Measurements from ENCODE around the gene METTL18. TPM values are rescaled to one million over a fixed set of nuclear protein-coding genes. Genes with fewer than 3 reads are reported as not detected.
"Not testable (repeated sequence)": the region's sequence is repeated elsewhere in the genome, so short reads cannot be mapped to it uniquely, and the experiment has no call there.

Gene METTL18
- total RNA-seq (2014; rRNA removed; shearing (Covaris generic)), result 9.3 and 10.4 TPM in 2 replicates

DNA sequence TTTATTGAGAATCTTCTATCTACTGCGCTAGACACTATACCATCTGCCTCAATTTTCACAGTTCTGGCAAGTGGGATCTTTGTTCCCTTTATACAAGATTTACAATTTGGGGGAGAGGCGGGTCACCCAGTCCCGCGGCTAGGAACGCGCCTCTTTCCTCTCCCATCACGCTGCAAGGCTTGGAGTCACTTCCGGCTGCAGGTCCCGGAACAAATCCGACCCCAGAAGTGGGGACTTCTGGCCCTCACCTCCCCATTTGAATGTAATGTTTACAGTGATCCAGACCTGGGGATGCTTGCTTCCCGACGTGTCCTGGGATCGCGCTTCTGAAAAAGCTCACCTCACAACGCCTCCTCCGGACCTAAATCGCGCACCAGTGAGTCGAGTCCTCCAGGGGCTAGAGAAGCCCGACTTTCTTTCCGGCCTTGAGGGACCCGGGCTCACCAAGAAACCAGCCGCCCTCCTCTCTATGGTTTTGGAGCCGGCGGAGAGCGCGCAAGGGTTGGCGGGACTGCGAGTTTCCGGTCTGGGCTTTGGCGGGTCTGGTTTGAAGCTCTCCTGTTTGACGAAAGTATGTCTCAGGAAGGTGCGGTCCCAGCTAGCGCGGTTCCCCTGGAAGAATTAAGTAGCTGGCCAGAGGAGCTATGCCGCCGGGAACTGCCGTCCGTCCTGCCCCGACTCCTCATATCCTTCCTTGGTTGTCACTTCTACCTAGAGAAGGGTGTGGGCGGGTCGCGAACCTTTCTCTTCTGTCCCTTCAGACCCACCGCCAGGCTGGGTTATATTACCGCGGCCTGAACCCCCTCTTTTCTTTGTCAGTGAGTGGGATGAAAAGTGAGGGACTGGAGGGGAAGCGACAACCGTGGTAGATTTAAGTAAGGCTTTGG is at the start of gene METTL18:
TSS of gene METTL18 (minus strand) at position 378 of the 887 bp plus-strand sequence. CDS start 1,212 bp downstream, outside the sequence.
- Histone ChIP-seq H3K27ac (peak within 1 kb of the TSS; percentile 91), H3K27me3 (no peaks in the 10 kb centered on the region), H3K9me3 (replicated peaks) (no peaks in the 10 kb centered on the region), H3K36me3 (peaks cover 12% of the 10 kb centered on the region; the same call in 1 of the 2 replicates), H3K4me1 (no peaks in the 10 kb centered on the region), H3K4me3 (peak within 1 kb of the TSS; percentile 77)
- peak; percentile 91 to 94 for DNase-seq

DNA sequence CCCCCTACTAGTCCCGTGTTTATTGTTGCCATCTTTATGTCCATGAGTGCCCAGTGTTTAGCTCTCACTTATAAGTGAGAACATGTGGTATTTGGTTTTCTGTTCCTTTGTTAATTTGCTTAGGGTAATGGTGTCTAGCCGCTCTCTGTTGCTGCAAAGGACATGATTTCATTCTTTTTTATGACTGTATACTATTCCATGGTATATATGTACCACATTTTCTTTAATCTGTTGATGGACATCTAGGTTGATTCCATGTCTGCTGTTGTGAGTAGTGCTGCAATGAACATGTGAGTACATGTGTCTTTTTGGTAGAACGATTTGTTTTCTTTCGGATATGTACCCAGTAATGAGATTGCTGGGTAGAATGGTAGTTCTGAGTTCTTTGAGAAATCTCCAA is 44.2 kb upstream of the METTL18 start:
- no peak overlapping the region for H3K4me3 ChIP-seq
- no peak for DNase-seq
- H3K9me3 ChIP-seq (replicated peaks), result no peaks in the 10 kb centered on the region
- no peaks in the 10 kb centered on the region for H3K27me3 ChIP-seq
- H3K27ac ChIP-seq, result no peak overlapping the region
- peaks cover 52% of the 10 kb centered on the region for H3K36me3 ChIP-seq
- no peaks in the 10 kb centered on the region for H3K4me1 ChIP-seq

DNA sequence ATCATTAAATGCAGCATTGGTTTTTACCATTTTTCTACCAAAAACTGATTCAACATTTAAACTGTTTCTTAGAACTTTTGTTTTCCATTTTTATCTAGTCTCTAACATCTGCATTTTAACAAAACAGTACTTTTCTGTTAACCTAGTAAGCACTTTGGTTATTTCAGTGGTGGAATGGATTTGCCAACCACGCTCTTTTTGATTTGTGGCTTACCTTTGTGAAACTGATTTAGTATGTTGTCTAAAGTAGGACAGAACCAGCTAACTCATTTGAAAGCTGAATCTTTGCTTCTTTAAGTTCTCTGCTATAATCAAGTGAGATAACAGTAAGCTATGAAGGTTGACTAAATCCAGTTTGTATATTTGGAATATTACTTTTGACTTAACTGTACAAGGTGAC is 41.5 kb upstream of the METTL18 start:
- Histone ChIP-seq H3K4me1 (no peaks in the 10 kb centered on the region), H3K9me3 (replicated peaks) (no peaks in the 10 kb centered on the region), H3K4me3 (no peak overlapping the region), H3K27ac (no peak overlapping the region), H3K36me3 (peaks cover 57% of the 10 kb centered on the region), H3K27me3 (no peaks in the 10 kb centered on the region)
- DNase-seq, result no peak

DNA sequence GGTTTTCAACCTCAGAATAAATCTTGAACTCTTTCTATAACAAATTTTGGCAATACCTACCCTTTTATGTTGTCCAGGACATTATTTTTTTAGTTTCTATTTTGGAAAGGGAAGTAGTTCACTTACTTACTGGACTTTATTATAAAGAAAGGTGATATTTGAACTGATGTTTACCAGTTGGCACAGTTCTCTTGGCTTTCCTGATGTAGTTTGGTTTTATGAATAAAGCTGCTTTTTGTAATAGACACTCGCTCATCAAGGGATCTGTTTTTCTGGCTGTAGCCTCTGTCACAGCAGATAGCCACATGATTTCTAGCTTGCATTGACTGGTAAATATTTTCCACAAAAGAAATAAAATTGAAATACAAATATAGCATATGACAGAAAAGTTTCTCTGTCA is 40.9 kb upstream of the METTL18 start:
- no peak for DNase-seq
- Histone ChIP-seq H3K4me3 (no peak overlapping the region), H3K4me1 (no peaks in the 10 kb centered on the region), H3K9me3 (replicated peaks) (no peaks in the 10 kb centered on the region), H3K27ac (no peak overlapping the region), H3K27me3 (no peaks in the 10 kb centered on the region), H3K36me3 (peaks cover 59% of the 10 kb centered on the region)

DNA sequence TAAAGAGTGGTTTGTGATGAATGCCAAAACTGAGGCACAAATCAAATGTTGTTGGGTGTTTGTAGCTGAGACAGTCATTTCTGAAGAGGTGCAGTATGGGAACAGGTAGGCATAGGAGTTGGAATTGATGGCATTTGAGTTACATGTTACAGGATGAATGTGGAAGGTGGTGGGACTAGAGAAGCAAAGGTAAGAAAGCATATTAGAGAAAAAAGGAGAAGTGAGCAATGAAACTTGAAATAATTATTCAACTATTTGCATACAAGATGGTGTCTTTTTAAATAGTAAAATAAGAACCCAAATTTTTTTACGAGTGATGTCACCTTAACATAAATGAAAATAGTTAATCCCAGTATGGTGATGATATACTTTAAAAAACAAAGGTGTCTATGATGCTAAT is 40.2 kb upstream of the METTL18 start:
- H3K4me1 ChIP-seq, result no peaks in the 10 kb centered on the region
- peaks cover 61% of the 10 kb centered on the region for H3K36me3 ChIP-seq

DNA sequence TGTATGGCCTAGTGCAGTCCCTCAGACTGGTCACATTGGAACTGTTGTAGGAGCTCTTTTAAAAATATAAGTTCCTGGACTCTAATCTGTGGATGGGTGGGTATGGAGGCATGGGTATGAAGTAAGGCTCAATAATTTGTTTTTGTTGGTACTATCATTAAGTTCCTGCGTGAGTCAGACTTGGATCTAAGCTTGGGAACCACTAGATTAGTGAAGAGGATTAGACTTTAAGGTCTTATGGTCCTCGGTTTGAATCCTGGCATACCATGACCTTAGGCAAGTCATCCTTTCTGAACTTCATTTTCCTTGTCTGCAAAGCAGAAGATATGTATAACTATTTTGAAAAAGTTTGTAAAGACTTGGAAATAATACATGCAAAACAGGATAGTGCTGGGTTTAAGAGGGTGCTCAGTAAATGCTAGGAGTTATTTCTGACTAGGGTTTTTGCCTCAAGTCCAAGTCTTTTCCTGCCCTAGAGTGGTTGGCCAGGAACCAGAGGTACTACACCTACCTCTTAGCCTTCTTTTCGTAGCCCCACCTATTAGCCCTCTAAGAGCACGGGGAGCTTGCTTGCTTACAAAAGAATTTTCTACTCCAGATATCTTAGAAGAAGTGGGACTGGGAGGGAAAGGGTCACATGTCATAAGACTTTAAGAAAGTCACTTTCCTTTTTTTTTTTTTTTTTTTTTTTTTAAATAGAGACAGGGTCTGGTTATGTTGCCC is 38.6 kb upstream of the METTL18 start:
- H3K4me1 ChIP-seq, result no peaks in the 10 kb centered on the region
- no peaks in the 10 kb centered on the region for H3K9me3 ChIP-seq (replicated peaks)
- DNase-seq, result no peak
- no peak overlapping the region for H3K4me3 ChIP-seq
- H3K27me3 ChIP-seq, result no peaks in the 10 kb centered on the region
- H3K36me3 ChIP-seq, result peaks cover 61% of the 10 kb centered on the region
- H3K27ac ChIP-seq, result no peak overlapping the region

More for the DNA sequence above, 40.2 kb upstream of the METTL18 start:
- H3K27me3 ChIP-seq, result no peaks in the 10 kb centered on the region
- no peak for DNase-seq
- no peak overlapping the region for H3K27ac ChIP-seq
- H3K4me3 ChIP-seq, result no peak overlapping the region
- no peaks in the 10 kb centered on the region for H3K9me3 ChIP-seq (replicated peaks)

DNA sequence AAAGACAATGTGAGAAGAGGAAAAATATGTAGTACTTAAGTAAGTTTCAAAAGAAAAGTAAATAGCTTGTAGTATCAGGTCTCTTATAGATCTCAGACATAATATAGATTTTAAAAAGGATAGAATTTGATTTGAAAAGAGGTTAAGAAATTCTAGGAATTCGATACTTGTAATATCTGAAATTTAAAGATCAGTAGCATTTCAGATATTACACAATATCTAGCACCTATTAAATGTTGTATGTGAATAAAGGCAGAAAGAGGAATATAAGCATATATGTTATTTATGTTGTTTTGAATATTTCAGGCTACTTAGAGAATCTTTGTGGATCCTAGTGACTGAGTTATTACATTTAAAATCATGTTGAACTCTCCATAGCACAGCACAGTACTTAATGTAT is 35.0 kb upstream of the METTL18 start:
- H3K36me3 ChIP-seq, result peaks cover 46% of the 10 kb centered on the region
- no peak overlapping the region for H3K27ac ChIP-seq
- no peaks in the 10 kb centered on the region for H3K9me3 ChIP-seq (replicated peaks)
- H3K4me1 ChIP-seq, result no peaks in the 10 kb centered on the region
- H3K27me3 ChIP-seq, result no peaks in the 10 kb centered on the region
- H3K4me3 ChIP-seq, result no peak overlapping the region
- no peak for DNase-seq

DNA sequence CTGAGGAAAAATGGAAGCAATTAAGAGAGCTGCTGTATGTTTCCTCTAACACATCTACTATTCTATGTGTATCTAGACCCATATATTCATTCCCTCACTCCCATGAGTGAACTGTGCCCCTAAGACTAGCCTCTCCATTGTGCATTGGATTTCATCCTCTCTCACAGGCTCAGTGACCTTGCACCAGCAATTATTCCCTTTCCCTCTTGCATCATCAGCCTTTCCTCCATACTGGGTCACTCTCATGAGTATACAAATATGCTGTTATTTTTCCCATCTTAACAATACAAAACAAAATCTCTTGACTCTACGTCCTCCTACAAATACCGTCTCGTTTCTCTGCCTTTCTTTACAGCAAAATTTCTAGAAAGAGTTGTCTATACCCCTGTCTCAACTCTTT is 29.4 kb upstream of the METTL18 start:
- Histone ChIP-seq H3K4me1 (no peaks in the 10 kb centered on the region), H3K27ac (no peak overlapping the region), H3K4me3 (no peak overlapping the region), H3K9me3 (replicated peaks) (no peaks in the 10 kb centered on the region), H3K27me3 (no peaks in the 10 kb centered on the region), H3K36me3 (peaks cover 28% of the 10 kb centered on the region)
- no peak for DNase-seq

DNA sequence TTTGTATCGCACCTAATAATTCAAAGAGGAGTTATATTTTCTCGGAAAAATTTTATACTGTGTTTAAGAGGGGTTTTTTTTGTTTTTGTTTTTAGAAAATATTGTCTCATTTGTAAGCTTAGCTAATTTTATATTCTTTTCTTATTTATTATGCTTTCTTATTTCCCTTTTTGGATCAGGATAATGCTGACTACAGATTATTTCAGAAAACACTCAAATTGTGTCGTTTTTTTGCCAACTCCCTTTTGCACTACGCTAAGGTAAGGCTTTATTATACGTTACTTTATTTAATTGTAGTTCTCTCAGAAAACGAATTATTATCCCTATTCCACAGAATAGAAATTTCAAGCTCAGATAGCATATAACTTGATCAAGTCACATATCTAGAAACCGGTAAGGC is 26.8 kb upstream of the METTL18 start:
- Histone ChIP-seq H3K9me3 (replicated peaks) (no peaks in the 10 kb centered on the region), H3K27ac (no peak overlapping the region), H3K4me3 (no peak overlapping the region), H3K4me1 (no peaks in the 10 kb centered on the region), H3K27me3 (no peaks in the 10 kb centered on the region), H3K36me3 (peaks cover 32% of the 10 kb centered on the region)
- DNase-seq, result no peak

DNA sequence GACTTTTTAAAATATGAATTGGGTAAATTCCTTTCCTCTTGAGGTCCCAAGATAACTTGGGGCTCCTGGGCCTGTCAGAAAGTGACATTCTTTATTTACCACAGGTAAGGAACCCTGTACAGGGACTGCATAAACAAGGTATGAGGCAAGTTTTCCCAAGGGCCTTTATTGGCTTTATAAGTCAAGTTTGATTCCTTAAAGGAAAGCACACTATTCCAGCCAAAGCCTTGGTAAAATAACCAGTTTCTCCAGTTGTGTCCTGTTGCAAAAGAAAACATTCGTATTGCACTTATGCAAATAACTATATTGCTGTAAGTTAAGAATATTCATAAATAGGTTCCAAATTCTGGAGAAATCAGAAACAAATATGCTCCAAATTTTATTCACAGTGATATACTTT is 21.9 kb upstream of the METTL18 start:
- Histone ChIP-seq H3K9me3 (replicated peaks) (no peaks in the 10 kb centered on the region), H3K27ac (no peak overlapping the region), H3K4me3 (no peak overlapping the region), H3K4me1 (no peaks in the 10 kb centered on the region), H3K27me3 (no peaks in the 10 kb centered on the region), H3K36me3 (peaks cover 47% of the 10 kb centered on the region)
- no peak for DNase-seq

DNA sequence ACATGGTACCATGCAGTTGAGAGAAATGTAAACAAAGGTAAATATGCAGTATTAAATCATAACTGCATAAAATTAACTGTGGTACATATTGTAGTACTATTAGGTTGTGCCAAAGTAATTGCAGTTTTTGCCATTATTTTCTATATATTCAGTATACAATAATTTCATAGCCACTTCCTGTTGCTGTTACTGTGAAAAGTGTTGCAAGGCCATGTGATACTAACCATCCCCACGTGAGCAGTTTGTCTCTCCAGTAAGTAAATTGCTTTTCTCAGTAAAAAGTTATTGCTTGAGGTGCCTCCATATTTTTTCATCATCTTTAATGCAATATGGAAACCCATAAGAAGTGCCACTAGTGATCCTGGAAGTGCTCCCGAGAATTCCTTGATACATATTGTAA is 19.6 kb upstream of the METTL18 start:
- H3K27me3 ChIP-seq, result no peaks in the 10 kb centered on the region
- no peaks in the 10 kb centered on the region for H3K4me1 ChIP-seq
- no peak overlapping the region for H3K4me3 ChIP-seq
- H3K36me3 ChIP-seq, result peaks cover 49% of the 10 kb centered on the region
- H3K9me3 ChIP-seq (replicated peaks), result no peaks in the 10 kb centered on the region
- DNase-seq, result no peak
- no peak overlapping the region for H3K27ac ChIP-seq

DNA sequence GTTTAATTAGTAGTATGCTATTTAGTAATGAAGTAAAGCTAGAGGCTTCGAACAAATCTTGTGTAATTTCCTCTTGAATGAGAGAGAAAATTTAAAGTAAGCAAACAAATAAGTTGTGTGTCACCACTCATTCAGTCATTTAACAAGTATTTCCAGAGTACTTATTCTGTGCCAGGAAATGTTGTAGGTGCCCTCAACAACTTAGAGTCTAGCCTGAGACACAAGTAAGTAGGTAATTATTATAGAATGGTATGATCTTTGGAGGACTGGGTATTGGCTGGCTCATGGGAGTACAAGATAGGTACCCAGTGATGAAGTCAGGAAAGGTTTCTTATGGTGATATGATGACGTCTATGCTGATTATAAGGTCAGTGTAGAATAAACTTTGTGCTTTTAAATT is 17.4 kb upstream of the METTL18 start:
- no peaks in the 10 kb centered on the region for H3K4me1 ChIP-seq
- H3K9me3 ChIP-seq (replicated peaks), result no peaks in the 10 kb centered on the region
- H3K4me3 ChIP-seq, result no peak overlapping the region
- H3K27me3 ChIP-seq, result no peaks in the 10 kb centered on the region
- peaks cover 47% of the 10 kb centered on the region for H3K36me3 ChIP-seq
- H3K27ac ChIP-seq, result no peak overlapping the region
- DNase-seq, result no peak

DNA sequence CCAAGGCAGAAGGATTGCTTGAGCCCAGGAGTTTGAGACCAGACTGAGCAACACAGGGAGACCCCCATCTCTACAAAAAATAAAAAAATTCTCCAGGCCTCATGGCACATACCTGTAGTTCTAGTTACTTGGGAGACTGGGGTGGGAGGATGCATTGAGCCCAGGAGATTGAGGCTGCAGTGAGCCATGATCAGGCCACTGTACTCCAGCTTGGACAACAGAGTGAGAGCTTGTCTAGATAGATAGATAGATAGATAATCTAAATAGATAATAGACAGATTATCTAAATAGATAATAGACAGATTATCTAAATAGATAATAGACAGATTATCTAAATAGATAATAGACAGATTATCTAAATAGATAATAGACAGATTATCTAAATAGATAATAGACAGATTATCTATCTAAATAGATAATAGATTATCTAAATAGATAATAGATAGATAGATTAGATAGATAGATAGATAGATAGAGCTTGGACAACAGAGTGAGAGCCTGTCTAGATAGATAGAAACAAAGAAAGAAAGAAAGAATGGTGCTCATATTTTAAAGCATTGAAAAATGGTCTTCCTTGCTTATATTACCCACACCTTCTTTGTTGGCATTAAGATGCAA is 16.8 kb upstream of the METTL18 start:
- not testable (repeated sequence) for H3K27ac ChIP-seq; H3K4me3 ChIP-seq; H3K4me1 ChIP-seq; DNase-seq; H3K9me3 ChIP-seq (replicated peaks); H3K27me3 ChIP-seq
- H3K36me3 ChIP-seq, result peaks cover 43% of the 10 kb centered on the region

DNA sequence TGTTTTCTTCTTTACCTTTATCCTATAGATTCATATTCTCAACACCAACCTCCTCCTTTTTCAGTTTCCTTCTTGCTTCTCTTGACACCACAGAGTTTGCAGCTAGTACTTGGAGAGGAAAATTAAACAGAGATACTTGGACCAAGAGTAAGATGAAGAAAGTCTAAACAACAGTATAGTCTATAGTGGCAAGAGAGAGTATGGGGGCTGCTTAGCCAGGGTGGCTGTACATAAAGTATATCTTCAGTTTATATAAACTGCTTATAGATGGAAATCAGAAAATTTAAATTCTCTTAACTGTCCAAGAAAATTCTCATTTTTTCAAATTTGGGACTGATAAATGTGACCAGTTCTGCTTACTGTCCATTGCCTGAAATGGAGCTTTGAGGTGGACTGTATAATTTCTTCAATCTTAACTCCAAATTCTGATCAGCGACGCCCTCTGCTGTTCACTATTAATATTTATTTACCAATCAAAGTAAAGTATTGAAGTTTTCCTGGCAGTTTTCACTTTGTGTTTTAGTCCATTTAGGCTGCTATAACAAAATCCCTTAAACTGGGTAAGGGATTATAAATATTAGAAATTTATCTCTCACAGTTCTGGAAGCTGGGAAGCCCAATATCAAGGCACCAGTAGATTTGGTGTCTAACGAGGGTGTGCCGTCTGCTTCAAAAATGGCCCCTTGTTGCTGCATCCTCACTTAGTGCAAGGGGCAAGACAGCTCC is 14.8 kb upstream of the METTL18 start:
- peak in 1 of 2 experiments; percentile 49 for DNase-seq
- H3K36me3 ChIP-seq, result peaks cover 50% of the 10 kb centered on the region
- H3K4me1 ChIP-seq, result no peaks in the 10 kb centered on the region
- H3K27me3 ChIP-seq, result no peaks in the 10 kb centered on the region
- H3K4me3 ChIP-seq, result no peak overlapping the region
- H3K27ac ChIP-seq, result no peak overlapping the region
- H3K9me3 ChIP-seq (replicated peaks), result no peaks in the 10 kb centered on the region

Measured in SJCRH30 (cell line).